Measurements from ENCODE around the gene TBXAS1.

The TBXAS1 gene

GRCh38 chr7:140021603-140022002 is 192.5 kb downstream of the TBXAS1 start:
- CTCF ChIA-PET: no interaction called here
- no peak for DNase-seq (ENCODE audit: extremely low spot score)
- no peak for TF ChIP-seq PKNOX1 (IDR thresholded peaks at IDR 0.05)
- no peak for TF ChIP-seq CTBP1 (IDR thresholded peaks at IDR 0.05; ENCODE audit: borderline replicate concordance)
- POLR2A ChIA-PET: no interaction called here

GRCh38 chr7:140022582-140023211 is 193.6 kb downstream of the TBXAS1 start:
- ChIA-PET POLR2A (no interaction called here), CTCF (no interaction called here)
- TF ChIP-seq SP1 (IDR thresholded peaks at IDR 0.05) (no peak), TARDBP (IDR thresholded peaks at IDR 0.05) (no peak), PKNOX1 (IDR thresholded peaks at IDR 0.05) (no peak), SUZ12 (IDR thresholded peaks at IDR 0.05) (no peak), ARNT (IDR thresholded peaks at IDR 0.05) (no peak), NFRKB (IDR thresholded peaks at IDR 0.05) (no peak), BHLHE40 (IDR thresholded peaks at IDR 0.05; ENCODE audit: borderline replicate concordance) (no peak), FOXK2 (IDR thresholded peaks at IDR 0.05) (no peak), HDGF (IDR thresholded peaks at IDR 0.05; ENCODE audit: borderline replicate concordance) (no peak), ELF4 (IDR thresholded peaks at IDR 0.05) (no peak), L3MBTL2 (conservative IDR thresholded peaks at IDR 0.05) (no peak), LEF1 (IDR thresholded peaks at IDR 0.05; ENCODE audit: borderline replicate concordance) (no peak), CTBP1 (IDR thresholded peaks at IDR 0.05; ENCODE audit: borderline replicate concordance) (no peak), FOXA1 (IDR thresholded peaks at IDR 0.05) (no peak), ZNF384 (IDR thresholded peaks at IDR 0.05) (no peak), FOXM1 (IDR thresholded peaks at IDR 0.05; ENCODE audit: borderline replicate concordance) (no peak)
- DNase-seq (ENCODE audit: extremely low spot score): no peak

- ChIA-PET CTCF (no interaction called here), POLR2A (no interaction called here)
- DNase-seq (ENCODE audit: extremely low spot score): no peak
- TF ChIP-seq LEF1 (IDR thresholded peaks at IDR 0.05; ENCODE audit: borderline replicate concordance): no peak
- no peak for TF ChIP-seq ELF4 (IDR thresholded peaks at IDR 0.05)
- no peak for TF ChIP-seq ARNT (IDR thresholded peaks at IDR 0.05)
- TF ChIP-seq HDGF (IDR thresholded peaks at IDR 0.05; ENCODE audit: borderline replicate concordance): no peak
- no peak for TF ChIP-seq NFRKB (IDR thresholded peaks at IDR 0.05)
- no peak for TF ChIP-seq CTBP1 (IDR thresholded peaks at IDR 0.05; ENCODE audit: borderline replicate concordance)
- TF ChIP-seq FOXA1 (IDR thresholded peaks at IDR 0.05): no peak
- TF ChIP-seq L3MBTL2 (conservative IDR thresholded peaks at IDR 0.05): no peak
- TF ChIP-seq FOXM1 (IDR thresholded peaks at IDR 0.05; ENCODE audit: borderline replicate concordance): no peak
- no peak for TF ChIP-seq SUZ12 (IDR thresholded peaks at IDR 0.05)
These were observed 194.7 kb downstream of the TBXAS1 start for GRCh38 chr7:140023728-140024127.

- DNase-seq (ENCODE audit: extremely low spot score): no peak
- CTCF ChIA-PET: no interaction called here
- POLR2A ChIA-PET: no interaction called here
- TF ChIP-seq BHLHE40 (IDR thresholded peaks at IDR 0.05; ENCODE audit: borderline replicate concordance): no peak
- TF ChIP-seq FOXM1 (IDR thresholded peaks at IDR 0.05; ENCODE audit: borderline replicate concordance): no peak
- no peak for TF ChIP-seq FOXA1 (IDR thresholded peaks at IDR 0.05)
- TF ChIP-seq HDGF (IDR thresholded peaks at IDR 0.05; ENCODE audit: borderline replicate concordance): no peak
- TF ChIP-seq L3MBTL2 (conservative IDR thresholded peaks at IDR 0.05): no peak
- no peak for TF ChIP-seq TARDBP (IDR thresholded peaks at IDR 0.05)
- no peak for TF ChIP-seq ZNF384 (IDR thresholded peaks at IDR 0.05)
- TF ChIP-seq SP1 (IDR thresholded peaks at IDR 0.05): no peak
- TF ChIP-seq CTBP1 (IDR thresholded peaks at IDR 0.05; ENCODE audit: borderline replicate concordance): no peak
- TF ChIP-seq ELF4 (IDR thresholded peaks at IDR 0.05): no peak
- no peak for TF ChIP-seq PKNOX1 (IDR thresholded peaks at IDR 0.05)
- no peak for TF ChIP-seq ARNT (IDR thresholded peaks at IDR 0.05)
- no peak for TF ChIP-seq LEF1 (IDR thresholded peaks at IDR 0.05; ENCODE audit: borderline replicate concordance)
- no peak for TF ChIP-seq SUZ12 (IDR thresholded peaks at IDR 0.05)
- no peak for TF ChIP-seq FOXK2 (IDR thresholded peaks at IDR 0.05)
- TF ChIP-seq NFRKB (IDR thresholded peaks at IDR 0.05): no peak
These were observed 195.5 kb downstream of the TBXAS1 start for GRCh38 chr7:140024585-140024984.

- ChIA-PET CTCF (no interaction called here), POLR2A (no interaction called here)
- no peak for TF ChIP-seq L3MBTL2 (conservative IDR thresholded peaks at IDR 0.05)
- TF ChIP-seq FOXK2 (IDR thresholded peaks at IDR 0.05): no peak
- TF ChIP-seq LEF1 (IDR thresholded peaks at IDR 0.05; ENCODE audit: borderline replicate concordance): no peak
- no peak for TF ChIP-seq FOXM1 (IDR thresholded peaks at IDR 0.05; ENCODE audit: borderline replicate concordance)
- TF ChIP-seq TARDBP (IDR thresholded peaks at IDR 0.05): no peak
- TF ChIP-seq FOXA1 (IDR thresholded peaks at IDR 0.05): no peak
- no peak for TF ChIP-seq ARNT (IDR thresholded peaks at IDR 0.05)
- no peak for TF ChIP-seq BHLHE40 (IDR thresholded peaks at IDR 0.05; ENCODE audit: borderline replicate concordance)
- TF ChIP-seq SUZ12 (IDR thresholded peaks at IDR 0.05): no peak
- no peak for TF ChIP-seq ZNF384 (IDR thresholded peaks at IDR 0.05)
- no peak for TF ChIP-seq CTBP1 (IDR thresholded peaks at IDR 0.05; ENCODE audit: borderline replicate concordance)
- TF ChIP-seq HDGF (IDR thresholded peaks at IDR 0.05; ENCODE audit: borderline replicate concordance): no peak
- no peak for TF ChIP-seq NFRKB (IDR thresholded peaks at IDR 0.05)
- TF ChIP-seq PKNOX1 (IDR thresholded peaks at IDR 0.05): no peak
- TF ChIP-seq SP1 (IDR thresholded peaks at IDR 0.05): no peak
- TF ChIP-seq ELF4 (IDR thresholded peaks at IDR 0.05): no peak
- no peak for DNase-seq (ENCODE audit: extremely low spot score)
These were observed 196.2 kb downstream of the TBXAS1 start for GRCh38 chr7:140025241-140025640.

Measured in HEK293T (cell line).